ENCODE results near the gene TEDDM1. TPM values are rescaled to one million over a fixed set of nuclear protein-coding genes. Genes with fewer than 3 reads are reported as not detected.

TEDDM1 gene
- total RNA-seq, 1 donor from 2014 or later, result 4.6 TPM

Other genes starting within 250 kb of the TEDDM1 start
- gene GLUL, start 8.9 kb downstream of the TEDDM1 start, total RNA-seq (ENCODE audit: insufficient read depth, low replicate concordance), result 496 TPM
- gene RGSL1, start 49.5 kb upstream of the TEDDM1 start, total RNA-seq (ENCODE audit: insufficient read depth, low replicate concordance), result 1.7 TPM
- gene RNASEL, start 188.6 kb upstream of the TEDDM1 start, total RNA-seq (ENCODE audit: insufficient read depth, low replicate concordance), result 19.5 TPM
- 4.6 TPM for gene RGS16, start 203.7 kb upstream of the TEDDM1 start, total RNA-seq (ENCODE audit: insufficient read depth, low replicate concordance)

Data from umbilical cord (tissue), 1 donor.